GM19099 (cell line): Measurements from ENCODE around the gene IL1RAPL2.

Experiments
- POLR2A ChIP-seq: IDR thresholded peaks from 3 replicates; pipeline ENCODE4 v1.6.1; 2011; ENCODE audit warnings: low read depth; ENCODE audit not compliant: insufficient read length; ENCODE audit errors: extremely low read depth

The IL1RAPL2 gene

DNA sequence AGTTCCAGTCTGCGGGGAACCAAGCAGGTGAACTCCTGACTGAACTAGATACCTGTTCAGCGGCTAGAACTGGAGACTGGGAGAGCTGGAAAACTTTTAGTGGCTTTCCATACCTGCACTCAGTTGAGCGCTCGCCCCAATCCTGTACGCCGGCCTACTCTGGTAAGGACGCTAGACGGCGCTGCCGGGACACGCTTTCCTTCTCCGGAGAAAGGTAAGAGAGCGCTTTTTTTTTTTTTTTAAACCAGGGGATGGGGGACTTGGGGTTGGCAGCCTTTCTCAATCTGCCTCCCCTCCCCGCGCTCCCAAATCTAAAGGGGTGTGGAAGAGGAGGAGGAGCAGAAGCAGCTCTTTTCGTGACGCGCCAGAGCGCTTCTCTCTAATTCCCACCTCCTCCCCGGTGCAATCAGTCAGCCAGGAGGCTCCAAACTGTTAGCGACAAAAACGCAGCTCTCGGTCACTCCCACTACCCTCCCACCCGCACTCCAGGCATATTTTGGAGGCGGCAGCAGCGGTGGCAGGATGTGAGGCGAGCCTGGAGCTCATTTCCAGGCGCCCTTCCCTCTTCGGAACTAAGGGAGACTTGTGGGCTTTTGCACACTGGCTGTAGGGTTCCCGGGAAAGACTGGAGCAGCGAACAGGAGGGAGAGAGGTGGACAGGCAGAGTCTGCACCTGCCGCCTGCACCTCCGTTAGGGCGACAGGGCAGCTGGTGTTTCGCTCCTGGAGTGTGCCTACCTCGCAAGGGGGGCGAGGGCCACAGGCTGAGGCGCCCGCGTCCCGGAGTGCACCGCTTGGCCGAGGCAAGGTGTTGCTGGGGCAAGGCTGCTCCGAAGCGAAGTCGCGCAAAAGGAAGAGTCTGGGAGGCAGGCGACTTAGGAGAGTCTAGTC is at the start of gene IL1RAPL2:
IL1RAPL2 (plus strand) TSS at position 409 of the 890 bp plus-strand sequence.
- TF ChIP-seq POLR2A = no peak

DNA sequence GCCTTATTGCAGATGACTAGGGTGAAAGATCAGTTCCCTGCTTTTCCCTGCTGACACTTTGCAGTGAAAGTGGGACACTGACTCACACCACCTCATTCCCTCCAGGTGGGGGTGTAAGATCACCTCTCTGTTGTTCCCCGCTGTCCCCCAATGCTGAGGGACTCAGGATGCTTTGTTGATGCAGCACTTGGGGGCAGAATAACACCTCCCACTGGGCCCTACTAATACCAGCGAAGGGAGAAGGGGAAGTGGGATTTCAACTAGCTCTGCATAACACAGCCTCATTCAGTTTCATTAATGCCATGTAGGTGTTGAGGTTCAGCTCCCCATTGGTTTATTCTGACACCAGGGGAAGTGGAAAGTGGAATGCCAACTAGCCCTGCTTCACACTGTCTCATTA is 43.6 kb upstream of the IL1RAPL2 start:
- no peak for TF ChIP-seq POLR2A

DNA sequence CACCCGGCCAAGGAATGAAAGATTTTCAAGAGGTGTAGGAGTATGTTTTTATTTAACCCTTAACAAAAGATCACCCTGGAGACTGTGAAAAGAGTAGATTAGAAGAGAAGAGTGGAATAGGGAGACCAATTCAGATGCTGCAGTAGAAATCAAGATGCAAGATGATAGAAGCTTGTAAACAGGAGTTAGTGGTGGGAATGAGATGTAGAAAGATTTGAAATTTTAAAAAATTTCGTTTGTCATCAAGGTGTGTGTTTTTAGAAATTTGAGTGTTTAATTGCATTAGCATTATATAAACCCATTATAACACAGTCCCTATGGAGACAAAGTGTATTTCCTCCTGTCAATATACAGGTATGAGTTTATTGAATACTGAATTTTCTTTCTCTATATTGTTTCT is 42.1 kb upstream of the IL1RAPL2 start:
- no peak for TF ChIP-seq POLR2A

DNA sequence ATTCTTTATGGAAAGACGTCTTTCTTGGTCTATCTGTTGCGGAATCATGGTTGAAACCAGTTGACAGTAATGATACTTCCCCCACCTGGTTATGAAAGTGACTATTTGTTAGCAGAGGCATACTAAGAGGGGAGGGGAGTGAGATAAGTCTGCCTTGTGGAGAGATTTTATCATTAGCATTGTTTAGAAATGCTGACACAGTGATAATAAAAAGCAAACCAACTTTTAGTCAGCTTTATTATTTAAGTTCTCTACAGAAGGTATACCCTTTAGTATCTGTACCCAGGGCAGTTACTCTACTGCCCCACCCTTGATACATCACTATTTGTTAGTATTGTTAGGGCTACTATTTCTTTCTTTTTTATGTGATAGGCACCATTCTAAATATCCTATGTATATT is 26.9 kb upstream of the IL1RAPL2 start:
- no peak for TF ChIP-seq POLR2A

DNA sequence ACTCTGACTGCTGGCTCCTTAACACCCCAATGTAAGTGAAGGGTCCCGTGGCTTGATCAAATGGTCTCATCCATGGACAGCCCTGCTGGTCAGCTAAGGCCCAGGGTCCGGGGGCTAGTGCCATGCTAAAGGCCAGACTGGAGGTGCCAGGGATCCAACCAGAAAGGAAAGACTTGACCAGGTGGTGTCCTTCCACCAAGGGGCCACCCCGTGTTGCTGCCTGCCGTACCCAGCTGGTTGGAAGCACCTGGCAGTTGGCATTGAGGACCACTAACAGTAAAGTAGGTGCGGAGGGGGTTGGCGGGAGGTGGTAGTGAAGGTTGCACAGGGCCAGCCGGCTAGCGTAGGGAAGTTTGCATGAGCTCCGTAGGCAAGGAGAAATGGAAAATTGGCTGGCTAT is 1.7 kb upstream of the IL1RAPL2 start:
- no peak for TF ChIP-seq POLR2A

DNA sequence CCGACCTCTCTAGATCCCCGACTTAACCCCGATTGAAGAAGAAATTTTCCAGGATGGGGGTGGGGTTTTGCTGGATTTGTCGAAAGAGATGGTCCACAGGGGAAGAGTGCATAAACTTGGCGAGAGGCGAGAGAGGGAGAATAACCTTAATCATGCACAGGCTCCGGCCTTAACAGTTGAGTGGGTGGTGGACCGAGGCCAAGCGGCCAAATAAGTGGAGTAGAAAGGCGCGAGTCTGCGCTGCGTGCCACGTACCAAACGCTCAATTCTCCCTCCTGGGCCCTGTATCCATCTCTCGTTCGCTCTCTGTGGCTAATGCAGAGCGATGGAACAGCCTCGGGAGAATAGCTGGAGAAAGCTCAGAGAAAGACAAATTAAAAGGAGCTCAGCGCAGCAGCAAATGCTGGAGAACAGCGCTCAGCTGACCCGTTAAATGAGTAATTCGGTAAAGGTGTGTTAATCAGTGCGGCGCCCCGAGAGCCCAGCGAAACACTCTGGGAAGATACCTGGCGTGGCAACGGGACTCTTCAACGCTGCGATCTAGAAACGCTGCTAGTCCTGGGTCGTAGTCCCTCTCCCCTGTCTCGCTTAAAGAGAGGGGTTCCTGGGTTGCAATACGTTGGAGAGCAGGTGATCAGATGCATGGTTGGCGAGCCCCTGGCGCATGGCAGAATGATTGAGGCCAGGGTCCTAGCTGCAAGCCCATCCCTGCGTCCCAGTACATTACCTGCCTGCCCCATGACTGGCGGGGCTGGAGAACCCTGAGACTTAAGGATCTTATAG is 887 bp upstream of the IL1RAPL2 start:
- no peak for TF ChIP-seq POLR2A

DNA sequence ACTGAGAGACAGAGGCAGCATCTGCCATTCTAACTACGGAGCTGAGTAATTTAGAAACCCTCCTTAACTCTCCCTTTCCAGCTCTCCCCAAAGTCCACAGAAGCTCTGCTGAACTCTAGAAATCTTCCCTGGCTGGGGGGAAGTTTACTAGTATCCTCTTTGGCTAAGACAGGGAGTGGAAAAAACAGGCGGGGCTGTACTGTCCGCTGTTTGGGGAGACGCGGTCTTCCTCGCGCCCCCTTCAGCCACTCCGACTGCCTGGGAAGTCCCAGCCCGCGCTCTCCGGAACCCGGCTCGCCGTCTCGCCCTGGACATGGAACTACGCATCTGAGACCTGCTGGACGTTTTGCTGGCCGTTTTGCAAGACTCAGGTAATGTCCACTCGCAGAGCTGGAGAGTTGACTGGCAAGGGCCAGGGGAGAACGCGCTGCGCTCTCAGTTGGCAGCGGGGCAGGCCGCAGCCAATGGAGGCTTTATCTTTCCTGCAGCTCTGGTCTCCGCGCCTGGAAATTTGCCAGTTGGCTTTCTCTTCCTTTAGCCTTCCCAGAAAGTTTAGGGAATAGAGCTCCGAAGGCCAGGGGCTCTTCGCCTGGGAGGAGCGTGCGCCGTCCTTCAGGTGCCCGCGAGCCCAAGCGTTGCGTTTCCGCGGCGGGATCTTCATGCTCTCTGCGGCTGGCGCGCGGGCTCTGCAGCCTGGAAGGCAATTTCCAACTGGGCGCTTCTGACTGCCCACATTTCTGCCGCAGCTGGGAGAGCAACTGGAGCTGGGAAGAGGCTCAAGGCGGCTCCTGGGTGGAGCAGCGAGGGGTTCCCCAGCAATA is 892 bp downstream of the IL1RAPL2 start:
- TF ChIP-seq POLR2A = no peak

DNA sequence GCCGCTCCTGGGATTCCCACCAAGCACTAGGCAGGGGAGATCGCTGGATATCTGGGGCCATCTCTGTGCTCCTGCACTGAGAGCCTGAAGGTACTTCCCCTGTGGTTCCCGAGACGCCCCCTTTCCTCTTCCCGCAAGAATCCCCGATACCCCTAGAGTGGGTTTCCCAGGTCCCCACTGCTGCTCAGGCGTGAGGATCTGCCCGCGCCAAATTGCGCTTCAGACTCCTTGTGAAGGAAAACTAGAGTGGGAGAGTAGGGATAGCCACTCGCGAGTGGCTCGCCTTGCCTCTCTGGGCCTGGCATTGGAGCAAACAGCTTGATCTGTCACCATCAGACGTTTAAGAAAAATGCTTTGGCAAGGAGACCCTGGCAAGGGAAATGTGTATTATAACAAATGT is 1.5 kb downstream of the IL1RAPL2 start:
- TF ChIP-seq POLR2A = no peak

DNA sequence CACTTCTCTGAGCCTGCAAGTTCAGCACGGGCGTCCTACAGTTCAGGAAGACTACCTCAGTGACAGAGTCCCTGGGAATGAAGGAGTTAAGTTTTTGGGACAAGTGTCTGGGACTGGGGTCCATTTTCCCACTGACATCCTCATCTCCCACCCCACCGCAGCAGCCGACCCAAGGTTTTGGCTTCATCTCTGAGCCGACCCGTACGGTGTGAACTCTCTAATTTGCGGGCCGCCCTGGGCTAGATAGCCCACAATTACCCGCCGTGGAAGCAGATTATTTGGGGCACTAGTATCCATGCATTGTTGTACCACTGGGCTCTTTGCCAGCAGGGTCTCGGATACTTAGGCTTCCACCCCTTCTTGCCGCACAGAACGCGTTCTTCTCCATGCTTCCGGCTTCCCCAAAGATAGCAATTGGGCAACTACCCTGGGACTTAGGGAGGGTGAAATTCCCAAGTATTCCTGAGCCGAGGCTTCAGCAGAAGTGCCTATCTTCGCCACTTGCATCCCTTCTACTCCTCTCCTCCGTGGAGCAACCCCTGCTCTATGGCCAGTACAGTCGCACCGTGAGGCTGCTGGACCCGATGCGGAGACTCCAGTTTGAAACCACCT is 2.4 kb downstream of the IL1RAPL2 start:
- TF ChIP-seq POLR2A = no peak

DNA sequence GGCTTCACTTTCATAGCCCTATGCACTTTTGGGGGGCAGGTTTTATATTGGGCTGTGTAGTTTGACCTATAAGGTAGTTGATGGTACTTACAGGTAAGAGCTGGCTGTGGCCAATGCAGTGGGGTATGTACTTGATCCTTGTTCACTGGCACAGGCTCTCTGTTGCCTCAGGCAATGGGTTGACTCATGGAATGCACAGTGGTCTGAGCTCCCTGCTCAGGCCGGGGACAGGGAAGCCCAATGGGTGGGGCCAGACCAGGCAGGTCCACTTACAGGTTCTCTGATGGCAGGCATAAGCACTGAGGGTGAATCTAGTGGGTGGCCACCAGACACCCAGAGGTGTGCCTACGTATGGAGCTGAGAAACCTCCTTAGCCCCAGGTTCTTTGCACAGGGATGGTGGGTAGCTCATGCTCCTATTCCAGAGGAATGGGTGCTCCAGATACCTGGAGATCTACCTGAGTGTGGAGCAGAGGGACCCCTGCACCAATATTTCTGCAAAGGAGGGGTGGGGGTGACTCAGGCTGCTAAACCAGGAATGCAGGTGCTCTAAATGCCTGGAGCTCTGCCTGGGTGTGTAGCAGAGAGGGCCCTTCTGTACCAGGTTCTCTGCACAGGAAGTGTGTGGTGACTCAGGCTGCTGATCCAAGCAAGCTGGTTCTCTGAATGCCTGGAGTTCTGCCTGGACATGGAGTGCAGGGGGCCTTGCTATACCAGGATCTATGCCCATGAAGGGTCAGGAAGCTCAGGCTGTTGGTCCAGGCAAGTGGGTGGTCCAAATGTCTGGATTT is 52.3 kb downstream of the IL1RAPL2 start:
- TF ChIP-seq POLR2A = no peak

DNA sequence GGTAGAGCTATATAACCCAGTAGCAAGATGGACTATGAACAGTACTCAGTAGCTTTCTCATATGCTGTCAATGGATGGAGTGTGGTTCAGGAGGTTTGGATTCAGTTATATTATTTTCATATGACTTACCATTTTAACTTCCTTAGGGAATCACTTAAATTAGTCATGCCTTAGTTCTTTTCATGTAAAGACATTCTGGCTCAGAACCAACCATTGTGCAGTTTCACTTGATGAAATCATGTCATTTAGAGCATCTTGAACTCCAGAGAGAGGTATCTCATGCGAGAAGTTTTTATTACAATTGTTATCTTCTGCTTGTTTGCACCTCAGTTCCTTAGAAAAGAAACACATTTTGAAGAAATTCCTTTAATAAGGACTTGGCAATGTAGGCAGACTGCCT is 55.8 kb downstream of the IL1RAPL2 start:
- TF ChIP-seq POLR2A = no peak

DNA sequence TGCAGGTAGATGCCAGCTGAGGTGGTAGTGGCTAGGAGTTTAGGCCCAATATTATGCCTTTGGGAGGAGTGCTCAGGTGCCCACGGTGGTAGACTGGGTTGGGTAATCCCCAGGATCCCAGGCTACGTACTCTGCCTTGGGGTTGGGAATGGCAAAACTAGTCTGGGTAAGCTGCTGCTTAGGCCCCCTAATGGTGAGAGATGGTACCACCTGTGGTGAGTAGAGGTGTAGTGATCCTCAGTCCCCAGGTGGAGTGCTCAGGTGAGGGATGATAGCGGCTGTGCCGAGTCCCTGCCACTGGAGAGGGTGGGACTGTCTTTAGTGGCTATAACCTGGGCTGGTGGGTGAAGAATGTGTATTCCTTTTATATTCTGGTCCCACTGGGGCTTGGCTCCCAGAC is 75.2 kb downstream of the IL1RAPL2 start:
- TF ChIP-seq POLR2A = no peak

DNA sequence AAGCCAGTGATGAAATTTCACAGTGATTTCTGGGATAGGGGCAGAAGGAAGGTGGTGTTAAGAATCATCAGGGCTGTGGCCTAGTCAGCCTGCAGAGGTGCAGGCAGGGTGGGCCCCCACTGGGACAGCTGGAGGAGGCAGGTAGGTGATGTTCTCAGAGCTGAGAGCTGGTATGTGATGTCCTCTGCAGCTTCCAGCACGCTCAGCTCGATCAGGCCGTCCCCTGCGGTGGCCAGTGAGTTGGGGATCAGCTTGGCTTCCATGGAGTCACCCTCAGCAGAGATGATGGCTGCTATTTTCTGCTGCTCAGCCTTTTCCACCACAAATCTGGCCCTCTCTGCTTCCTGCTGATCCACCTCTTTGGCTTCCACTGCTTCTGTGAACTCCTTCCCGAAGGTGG is 81.1 kb downstream of the IL1RAPL2 start:
- no peak for TF ChIP-seq POLR2A
